Gastroesophageal sphincter (tissue), 4 donors: ENCODE measurements around the gene UNKL. TPM values are rescaled to one million over a fixed set of nuclear protein-coding genes. Genes with fewer than 3 reads are reported as not detected.

Experiments used
- ATAC-seq: fragments of 150-250 bp; one replicate; pipeline ENCODE4 v1.9.1; 2016; ENCODE audit warnings: mild to moderate bottlenecking, moderate library complexity
- H3K27ac ChIP-seq, 4 donors: fragments of 200-600 bp; sonication (generic) in 3 of 4; 1 replicate in 3 of 4; 2 replicates in 1 of 4; pipeline ENCODE4 v1.5.1; 2016 to 2019
- H3K27me3 ChIP-seq: fragments of 200-600 bp; sonication (generic); one replicate; pipeline ENCODE4 v1.5.1; 2019
- H3K36me3 ChIP-seq, 2 donors: fragments of 200-600 bp; sonication (generic); one replicate each; pipeline ENCODE4 v1.5.1; 2019; ENCODE audit warnings: control low read depth in 1 of 2
- H3K4me1 ChIP-seq, 3 donors: fragments of 200-600 bp; sonication (generic); 1 replicate in 2 of 3; 2 replicates in 1 of 3; pipeline ENCODE4 v1.5.1; 2016 to 2019; ENCODE audit warnings: control low read depth in 2 of 3
- H3K4me3 ChIP-seq, 2 donors: fragments of 200-600 bp; sonication (generic); one replicate each; pipeline ENCODE4 v1.5.1; 2019; ENCODE audit warnings: mild to moderate bottlenecking in 1 of 2, moderate library complexity in 1 of 2
- H3K9me3 ChIP-seq, 3 donors: fragments of 200-600 bp; sonication (generic); one replicate each; pipeline ENCODE4 v1.5.1; 2017 to 2019; ENCODE audit warnings: control low read depth in 2 of 3
- CTCF ChIP-seq, 4 experiments: fragments of 200-600 bp in 2 of 4; fragments of 450-650 bp in 2 of 4; sonication (generic) in 1 of 4; IDR thresholded peaks; one replicate each; pipeline ENCODE4 v1.5.1; 2017 to 2019; ENCODE audit warnings: antibody characterized with exemption in 4 of 4, mild to moderate bottlenecking in 2 of 4, moderate library complexity in 2 of 4
- EP300 ChIP-seq: sonication (generic); formaldehyde crosslinking; IDR thresholded peaks from one replicate; pipeline ENCODE4 v1.6.1; 2017; ENCODE audit warnings: antibody characterized with exemption, mild to moderate bottlenecking
- POLR2A ChIP-seq, 2 donors: fragments of 450-650 bp; IDR thresholded peaks; one replicate each; pipeline ENCODE4 v1.6.1; 2017; ENCODE audit warnings: antibody characterized with exemption in 2 of 2, mild to moderate bottlenecking in 2 of 2, moderate library complexity in 1 of 2
- POLR2AphosphoS5 ChIP-seq: sonication (generic); formaldehyde crosslinking; IDR thresholded peaks from one replicate; pipeline ENCODE4 v1.6.1; 2017; ENCODE audit warnings: antibody characterized with exemption
- WGBS, 2 donors: methylation state at CpG; one replicate each; pipeline ENCODE4 v1.1.5; 2018; ENCODE audit warnings: low coverage in 1 of 2; 5-methylcytosine and 5-hydroxymethylcytosine counted together
- total RNA-seq, 4 donors: library from RNA; depleted of rRNA; stranded (reverse); fragments of >200 nt; gene quantifications; one replicate each; pipeline ENCODE4 v1.1.0, GENCODE V29; 2016

UNKL gene
- total RNA-seq, 4 donors from 2014 or later = 12.3 to 29.4 (median 16.4) TPM

GRCh38 chr16:1351215-1351581 is 63.3 kb downstream of the UNKL start:
- no peaks in the 10 kb centered on the region for H3K9me3 ChIP-seq
- TF ChIP-seq EP300 = no peak
- no peak for TF ChIP-seq POLR2A (IDR thresholded peaks at IDR 0.05)
- TF ChIP-seq CTCF (IDR thresholded peaks at IDR 0.05) = no peak
- TF ChIP-seq POLR2AphosphoS5 = no peak
- H3K27ac ChIP-seq = peak overlapping the region; percentile 14 to 85 (median 76)
- H3K36me3 ChIP-seq = peaks cover 0 to 34% of the 10 kb centered on the region in 2 donors
- no peaks in the 10 kb centered on the region for H3K27me3 ChIP-seq
- WGBS, 2 donors = 0% methylated on average over 2 of the region's 35 CpGs; no CpG with 5 or more reads in 1 of the 2 donors
- no peak for ATAC-seq
- H3K4me3 ChIP-seq = peak overlapping the region; percentile 80 to 84
- peaks cover 0 to 60% (median 23%) of the 10 kb centered on the region in 3 donors for H3K4me1 ChIP-seq

- Histone ChIP-seq H3K27me3 (no peaks in the 10 kb centered on the region), H3K9me3 (no peaks in the 10 kb centered on the region), H3K4me3 (peak overlapping the region; percentile 80 to 84), H3K27ac (peak overlapping the region in 1 of 4 donors; percentile 85), H3K36me3 (peaks cover 0 to 34% of the 10 kb centered on the region in 2 donors), H3K4me1 (peaks cover 0 to 55% (median 23%) of the 10 kb centered on the region in 3 donors)
- WGBS, 2 donors = no CpG with 5 or more reads among the region's 19 CpGs
- no peak for ATAC-seq
- TF ChIP-seq CTCF (IDR thresholded peaks at IDR 0.05) = no peak
- TF ChIP-seq POLR2AphosphoS5 = no peak
- TF ChIP-seq EP300 = no peak
- TF ChIP-seq POLR2A (IDR thresholded peaks at IDR 0.05) = no peak
These were observed 63.8 kb downstream of the UNKL start for GRCh38 chr16:1350691-1351090.

GRCh38 chr16:1349951-1350350 is 64.6 kb downstream of the UNKL start:
- no peak overlapping the region for H3K4me3 ChIP-seq
- H3K36me3 ChIP-seq = peaks cover 0 to 34% of the 10 kb centered on the region in 2 donors
- 90 to 100% methylated on average over 1 to 2 of the region's 17 CpGs for WGBS, 2 donors
- no peak for ATAC-seq
- no peak overlapping the region for H3K27ac ChIP-seq
- peaks cover 0 to 47% (median 23%) of the 10 kb centered on the region in 3 donors for H3K4me1 ChIP-seq
- TF ChIP-seq CTCF (IDR thresholded peaks at IDR 0.05) (no peak), POLR2AphosphoS5 (no peak), POLR2A (IDR thresholded peaks at IDR 0.05) (no peak), EP300 (no peak)
- no peaks in the 10 kb centered on the region for H3K9me3 ChIP-seq
- no peaks in the 10 kb centered on the region for H3K27me3 ChIP-seq

GRCh38 chr16:1349351-1349750 is 65.2 kb downstream of the UNKL start:
- Histone ChIP-seq H3K36me3 (peaks cover 0 to 34% of the 10 kb centered on the region in 2 donors), H3K4me1 (peaks cover 0 to 41% (median 23%) of the 10 kb centered on the region in 3 donors), H3K27ac (no peak overlapping the region), H3K9me3 (no peaks in the 10 kb centered on the region), H3K4me3 (no peak overlapping the region), H3K27me3 (no peaks in the 10 kb centered on the region)
- WGBS, 2 donors = 77 to 79% methylated on average over 4 to 5 of the region's 16 CpGs
- ATAC-seq = no peak
- no peak for TF ChIP-seq POLR2A (IDR thresholded peaks at IDR 0.05)

GRCh38 chr16:1348926-1349325 is 65.6 kb downstream of the UNKL start:
- H3K9me3 ChIP-seq = no peaks in the 10 kb centered on the region
- peaks cover 0 to 34% of the 10 kb centered on the region in 2 donors for H3K36me3 ChIP-seq
- ATAC-seq = no peak
- peaks cover 0 to 39% (median 22%) of the 10 kb centered on the region in 3 donors for H3K4me1 ChIP-seq
- no peak overlapping the region for H3K27ac ChIP-seq
- TF ChIP-seq POLR2A (IDR thresholded peaks at IDR 0.05) (no peak), CTCF (IDR thresholded peaks at IDR 0.05) (no peak), EP300 (no peak), POLR2AphosphoS5 (no peak)
- H3K27me3 ChIP-seq = no peaks in the 10 kb centered on the region
- WGBS, 2 donors = 47% methylated on average over 2 of the region's 14 CpGs; no CpG with 5 or more reads in 1 of the 2 donors
- H3K4me3 ChIP-seq = no peak overlapping the region
